SK-N-SH (cell line): Measurements from ENCODE around the gene PLAA. TPM values are rescaled to one million over a fixed set of nuclear protein-coding genes. Genes with fewer than 3 reads are reported as not detected.

Source experiments
- CTCF ChIA-PET: fragments of 300-600, 350-600 bp; formaldehyde crosslinking; extraction: SDS; loops from one replicate; lab custom pipeline; 2021; lab: Yijun Ruan, JAX
- POLR2A ChIA-PET: fragments of 350-600 bp; sonication (Branson Sonifier 250); formaldehyde crosslinking; extraction: SDS; loops from one replicate; lab custom pipeline; 2020; ENCODE audit warnings: antibody characterized with exemption, inconsistent platforms; lab: Yijun Ruan, JAX
- DNase-seq: peaks from one replicate; pipeline ENCODE4 v3.0.0; 2012
- H2AFZ ChIP-seq: fragments of 200-600 bp; sonication (generic); 2 replicates; pipeline ENCODE4 v1.8.1; 2016; ENCODE audit warnings: antibody characterized with exemption, mild to moderate bottlenecking, low read depth
- H3F3A ChIP-seq: fragments of 200-600 bp; sonication (generic); replicated peaks from 2 replicates; pipeline ENCODE3; 2016; ENCODE audit warnings: antibody characterized with exemption, mild to moderate bottlenecking; ENCODE audit not compliant: insufficient read depth
- H3K27ac ChIP-seq, 2 experiments: fragments of 200-500 bp in 1 of 2; fragments of 200-600 bp in 1 of 2; sonication (Bioruptor generic) in 1 of 2; sonication (generic), shearing (Covaris generic) in 1 of 2; 2 replicates each; pipeline versions ENCODE4 v1.5.1 to v1.6.1; 2014 to 2016; ENCODE audit warnings: low read depth in 2 of 2, inconsistent platforms in 1 of 2, low read length in 1 of 2, mild to moderate bottlenecking in 1 of 2, mixed read lengths in 1 of 2
- H3K27me3 ChIP-seq: fragments of 200-600 bp; sonication (generic), shearing (Covaris generic); 2 replicates; pipeline ENCODE4 v1.6.1; 2016; ENCODE audit warnings: mixed run types; ENCODE audit not compliant: insufficient read depth
- H3K36me3 ChIP-seq, 2 experiments: fragments of 200-500 bp in 1 of 2; fragments of 200-600 bp in 1 of 2; sonication (Bioruptor generic) in 1 of 2; sonication (generic) in 1 of 2; replicated peaks in 1 of 2; 2 replicates each; pipeline versions ENCODE3 to v1.5.1; 2014 to 2016; ENCODE audit warnings: low read length in 1 of 2, mild to moderate bottlenecking in 1 of 2; ENCODE audit not compliant: insufficient read depth in 2 of 2, control insufficient read depth in 1 of 2
- H3K4me1 ChIP-seq, 2 experiments: fragments of 200-500 bp in 1 of 2; fragments of 200-600 bp in 1 of 2; sonication (Bioruptor generic) in 1 of 2; sonication (generic), shearing (Covaris generic) in 1 of 2; 2 replicates each; pipeline versions ENCODE4 v1.5.1 to v1.6.1; 2014 to 2016; ENCODE audit warnings: low read depth in 1 of 2, low read length in 1 of 2, mixed run types in 1 of 2; ENCODE audit not compliant: insufficient read depth in 2 of 2, control insufficient read depth in 1 of 2
- H3K4me2 ChIP-seq: fragments of 200-600 bp; sonication (generic), shearing (Covaris generic); 2 replicates; pipeline ENCODE4 v1.6.1; 2017; ENCODE audit warnings: mixed run types
- H3K4me3 ChIP-seq, 2 experiments: fragments of 200-500 bp in 1 of 2; fragments of 200-600 bp in 1 of 2; sonication (Bioruptor generic) in 1 of 2; sonication (generic), shearing (Covaris generic) in 1 of 2; 2 replicates each; pipeline versions ENCODE4 v1.5.1 to v1.8.1; 2014 to 2016; ENCODE audit warnings: low read depth in 2 of 2, inconsistent platforms in 1 of 2, low read length in 1 of 2, mild to moderate bottlenecking in 1 of 2, mixed read lengths in 1 of 2, moderate library complexity in 1 of 2
- H3K79me2 ChIP-seq: fragments of 200-600 bp; sonication (generic); 2 replicates; pipeline ENCODE4 v1.8.1; 2017; ENCODE audit warnings: mild to moderate bottlenecking; ENCODE audit not compliant: insufficient read depth
- H3K9ac ChIP-seq: fragments of 200-600 bp; sonication (generic); 2 replicates; pipeline ENCODE4 v1.6.1; 2017; ENCODE audit warnings: mixed run types
- H3K9me2 ChIP-seq: fragments of 200-600 bp; sonication (generic); 2 replicates; pipeline ENCODE4 v1.6.1; 2017; ENCODE audit warnings: mixed run types
- H3K9me3 ChIP-seq: fragments of 200-600 bp; sonication (generic); 2 replicates; pipeline ENCODE4 v1.6.1; 2017; ENCODE audit warnings: mixed run types, mild to moderate bottlenecking, moderate library complexity
- H4K20me1 ChIP-seq: fragments of 200-600 bp; sonication (generic); 2 replicates; pipeline ENCODE4 v1.6.1; 2017; ENCODE audit warnings: mild to moderate bottlenecking, mixed run types; ENCODE audit not compliant: insufficient read depth
- CHD2 ChIP-seq: fragments of 150-350 bp; IDR thresholded peaks from 2 replicates; pipeline ENCODE4 v1.6.1; 2018; ENCODE audit warnings: low read length; ENCODE audit not compliant: partially characterized antibody
- ELF1 ChIP-seq: IDR thresholded peaks from 2 replicates; pipeline ENCODE4 v1.4.0; 2012
- EZH2phosphoT487 ChIP-seq: fragments of 200-600 bp; sonication (generic); IDR thresholded peaks from 2 replicates; pipeline ENCODE4 v1.6.1; 2017; ENCODE audit warnings: low read depth, mixed run types, mild to moderate bottlenecking, antibody characterized with exemption, moderate library complexity, borderline replicate concordance
- JUND ChIP-seq: IDR thresholded peaks from 2 replicates; pipeline ENCODE4 v1.4.0; 2012
- MXI1 ChIP-seq: IDR thresholded peaks from 2 replicates; pipeline ENCODE4 v1.6.1; 2012; ENCODE audit warnings: mild to moderate bottlenecking, low read depth, low read length, improper control_type of control experiment
- RCOR1 ChIP-seq: fragments of 150-350 bp; IDR thresholded peaks from 2 replicates; pipeline ENCODE4 v1.6.1; 2017; ENCODE audit warnings: antibody characterized with exemption, low read length
- RFX5 ChIP-seq: IDR thresholded peaks from 2 replicates; pipeline ENCODE4 v1.6.1; 2012; ENCODE audit warnings: mild to moderate bottlenecking, improper control_type of control experiment, low read length
- RXRA ChIP-seq: IDR thresholded peaks from 2 replicates; pipeline ENCODE4 v1.4.0; 2012; ENCODE audit warnings: low read depth, mild to moderate bottlenecking, borderline replicate concordance
- SIN3A ChIP-seq: IDR thresholded peaks from 2 replicates; pipeline ENCODE4 v1.6.1; 2012; ENCODE audit warnings: low read depth, mild to moderate bottlenecking, low read length, moderate library complexity, borderline replicate concordance
- SMC3 ChIP-seq: IDR thresholded peaks from 2 replicates; pipeline ENCODE4 v1.6.1; 2012; ENCODE audit warnings: low read depth, low read length, improper control_type of control experiment
- TAF1 ChIP-seq: IDR thresholded peaks from 2 replicates; pipeline ENCODE4 v1.6.1; 2012; ENCODE audit warnings: low read depth, mild to moderate bottlenecking, low read length, moderate library complexity, borderline replicate concordance
- TCF12 ChIP-seq: IDR thresholded peaks from 2 replicates; pipeline ENCODE4 v1.4.0; 2012
- TEAD4 ChIP-seq: IDR thresholded peaks from 2 replicates; pipeline ENCODE4 v1.4.0; 2012; ENCODE audit warnings: mild to moderate bottlenecking, borderline replicate concordance; ENCODE audit not compliant: insufficient read depth
- YY1 ChIP-seq: IDR thresholded peaks from 2 replicates; pipeline ENCODE4 v1.4.0; 2012; ENCODE audit warnings: low read depth, mild to moderate bottlenecking
- WGBS: methylation state at CpG from one replicate; pipeline ENCODE4 v1.1.6; 2017; ENCODE audit warnings: low lambda C conversion rate; 5-methylcytosine and 5-hydroxymethylcytosine counted together
- polyA plus RNA-seq, 3 experiments: library from polyadenylated mRNA; depleted of rRNA; stranded (reverse); fragments of >200 nt; gene quantifications; 2 replicates each; pipeline ENCODE4 v1.2.3, GENCODE V29; 2012
- TF ChIP-seq, protein P1 (sequence below): IDR thresholded peaks from 2 replicates; pipeline ENCODE4 v1.6.1; 2012; ENCODE audit warnings: mild to moderate bottlenecking, low read depth, low read length, moderate library complexity
- TF ChIP-seq, protein P2 (sequence below): IDR thresholded peaks from 2 replicates; pipeline ENCODE4 v1.4.0; 2012; ENCODE audit warnings: low read depth, borderline replicate concordance
- TF ChIP-seq, protein P3 (sequence below): fragments of 150-350 bp; IDR thresholded peaks from 2 replicates; pipeline ENCODE4 v1.6.1; 2017; ENCODE audit warnings: antibody characterized with exemption, low read length, low read depth, borderline replicate concordance
- TF ChIP-seq, protein P4 (sequence below): IDR thresholded peaks from 2 replicates; pipeline ENCODE4 v1.4.0; 2012; ENCODE audit warnings: low read depth, borderline replicate concordance

The PLAA gene
- polyA plus RNA-seq, 1 of the 3 experiments (the other 2 are of a cell fraction): 14.0 TPM

DNA sequence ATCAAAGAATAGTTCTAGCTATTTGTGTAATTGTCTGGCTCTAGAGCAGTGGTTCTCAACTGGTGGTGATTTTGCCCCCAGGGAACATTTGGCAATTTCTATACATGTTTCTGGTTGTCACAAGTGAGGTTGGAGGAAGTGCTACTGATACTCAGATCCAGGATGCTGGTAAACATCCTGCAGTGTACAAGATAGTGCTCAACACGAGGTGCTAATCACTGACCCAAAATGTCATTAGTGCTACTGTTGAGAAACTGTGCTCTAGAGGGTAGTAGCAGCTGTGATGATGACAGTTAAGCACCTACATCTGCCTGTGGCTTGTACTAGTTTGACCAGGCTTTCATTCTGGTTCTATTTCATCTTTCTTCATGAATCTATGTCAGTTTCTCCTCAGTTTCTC lies 36.3 kb upstream of the PLAA start:
- no peaks in the 10 kb centered on the region for H3K4me1 ChIP-seq
- DNase-seq: no peak
- no peak overlapping the region for H2AFZ ChIP-seq
- H3K36me3 ChIP-seq: peaks cover 8 to 15% of the 10 kb centered on the region in 2 experiments
- no peaks in the 10 kb centered on the region for H3F3A ChIP-seq
- WGBS: 38% methylated on average over 1 of the region's 1 CpG
- ChIA-PET POLR2A (no interaction called here), CTCF (interaction anchor here (1.1 kb wide), 1 partner anchor 294 kb away, joined by 3 read pairs; no protein-coding TSS in a partner anchor)
- H3K4me2 ChIP-seq: no peak overlapping the region
- no peaks in the 10 kb centered on the region for H3K79me2 ChIP-seq
- no peaks in the 10 kb centered on the region for H3K9me3 ChIP-seq
- H3K9ac ChIP-seq: no peak overlapping the region
- no peaks in the 10 kb centered on the region for H4K20me1 ChIP-seq
- no peak for TF ChIP-seq TCF12
- TF ChIP-seq SIN3A: no peak
- TF ChIP-seq MXI1: no peak
- TF ChIP-seq TAF1: no peak
- TF ChIP-seq, protein P1, sequence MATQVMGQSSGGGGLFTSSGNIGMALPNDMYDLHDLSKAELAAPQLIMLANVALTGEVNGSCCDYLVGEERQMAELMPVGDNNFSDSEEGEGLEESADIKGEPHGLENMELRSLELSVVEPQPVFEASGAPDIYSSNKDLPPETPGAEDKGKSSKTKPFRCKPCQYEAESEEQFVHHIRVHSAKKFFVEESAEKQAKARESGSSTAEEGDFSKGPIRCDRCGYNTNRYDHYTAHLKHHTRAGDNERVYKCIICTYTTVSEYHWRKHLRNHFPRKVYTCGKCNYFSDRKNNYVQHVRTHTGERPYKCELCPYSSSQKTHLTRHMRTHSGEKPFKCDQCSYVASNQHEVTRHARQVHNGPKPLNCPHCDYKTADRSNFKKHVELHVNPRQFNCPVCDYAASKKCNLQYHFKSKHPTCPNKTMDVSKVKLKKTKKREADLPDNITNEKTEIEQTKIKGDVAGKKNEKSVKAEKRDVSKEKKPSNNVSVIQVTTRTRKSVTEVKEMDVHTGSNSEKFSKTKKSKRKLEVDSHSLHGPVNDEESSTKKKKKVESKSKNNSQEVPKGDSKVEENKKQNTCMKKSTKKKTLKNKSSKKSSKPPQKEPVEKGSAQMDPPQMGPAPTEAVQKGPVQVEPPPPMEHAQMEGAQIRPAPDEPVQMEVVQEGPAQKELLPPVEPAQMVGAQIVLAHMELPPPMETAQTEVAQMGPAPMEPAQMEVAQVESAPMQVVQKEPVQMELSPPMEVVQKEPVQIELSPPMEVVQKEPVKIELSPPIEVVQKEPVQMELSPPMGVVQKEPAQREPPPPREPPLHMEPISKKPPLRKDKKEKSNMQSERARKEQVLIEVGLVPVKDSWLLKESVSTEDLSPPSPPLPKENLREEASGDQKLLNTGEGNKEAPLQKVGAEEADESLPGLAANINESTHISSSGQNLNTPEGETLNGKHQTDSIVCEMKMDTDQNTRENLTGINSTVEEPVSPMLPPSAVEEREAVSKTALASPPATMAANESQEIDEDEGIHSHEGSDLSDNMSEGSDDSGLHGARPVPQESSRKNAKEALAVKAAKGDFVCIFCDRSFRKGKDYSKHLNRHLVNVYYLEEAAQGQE: no peak
- no peak for TF ChIP-seq ELF1
- no peak for TF ChIP-seq SMC3
- no peak for TF ChIP-seq TEAD4
- no peak for TF ChIP-seq EZH2phosphoT487
- TF ChIP-seq, protein P2, sequence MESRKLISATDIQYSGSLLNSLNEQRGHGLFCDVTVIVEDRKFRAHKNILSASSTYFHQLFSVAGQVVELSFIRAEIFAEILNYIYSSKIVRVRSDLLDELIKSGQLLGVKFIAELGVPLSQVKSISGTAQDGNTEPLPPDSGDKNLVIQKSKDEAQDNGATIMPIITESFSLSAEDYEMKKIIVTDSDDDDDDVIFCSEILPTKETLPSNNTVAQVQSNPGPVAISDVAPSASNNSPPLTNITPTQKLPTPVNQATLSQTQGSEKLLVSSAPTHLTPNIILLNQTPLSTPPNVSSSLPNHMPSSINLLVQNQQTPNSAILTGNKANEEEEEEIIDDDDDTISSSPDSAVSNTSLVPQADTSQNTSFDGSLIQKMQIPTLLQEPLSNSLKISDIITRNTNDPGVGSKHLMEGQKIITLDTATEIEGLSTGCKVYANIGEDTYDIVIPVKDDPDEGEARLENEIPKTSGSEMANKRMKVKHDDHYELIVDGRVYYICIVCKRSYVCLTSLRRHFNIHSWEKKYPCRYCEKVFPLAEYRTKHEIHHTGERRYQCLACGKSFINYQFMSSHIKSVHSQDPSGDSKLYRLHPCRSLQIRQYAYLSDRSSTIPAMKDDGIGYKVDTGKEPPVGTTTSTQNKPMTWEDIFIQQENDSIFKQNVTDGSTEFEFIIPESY: no peak
- TF ChIP-seq, protein P3, sequence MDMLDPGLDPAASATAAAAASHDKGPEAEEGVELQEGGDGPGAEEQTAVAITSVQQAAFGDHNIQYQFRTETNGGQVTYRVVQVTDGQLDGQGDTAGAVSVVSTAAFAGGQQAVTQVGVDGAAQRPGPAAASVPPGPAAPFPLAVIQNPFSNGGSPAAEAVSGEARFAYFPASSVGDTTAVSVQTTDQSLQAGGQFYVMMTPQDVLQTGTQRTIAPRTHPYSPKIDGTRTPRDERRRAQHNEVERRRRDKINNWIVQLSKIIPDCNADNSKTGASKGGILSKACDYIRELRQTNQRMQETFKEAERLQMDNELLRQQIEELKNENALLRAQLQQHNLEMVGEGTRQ: no peak
- no peak for TF ChIP-seq JUND
- TF ChIP-seq RFX5: no peak
- TF ChIP-seq RCOR1: no peak
- no peak for TF ChIP-seq CHD2
- no peak for TF ChIP-seq RXRA
- no peak for TF ChIP-seq YY1
- TF ChIP-seq, protein P4, sequence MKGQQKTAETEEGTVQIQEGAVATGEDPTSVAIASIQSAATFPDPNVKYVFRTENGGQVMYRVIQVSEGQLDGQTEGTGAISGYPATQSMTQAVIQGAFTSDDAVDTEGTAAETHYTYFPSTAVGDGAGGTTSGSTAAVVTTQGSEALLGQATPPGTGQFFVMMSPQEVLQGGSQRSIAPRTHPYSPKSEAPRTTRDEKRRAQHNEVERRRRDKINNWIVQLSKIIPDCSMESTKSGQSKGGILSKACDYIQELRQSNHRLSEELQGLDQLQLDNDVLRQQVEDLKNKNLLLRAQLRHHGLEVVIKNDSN: no peak
- no peaks in the 10 kb centered on the region for H3K9me2 ChIP-seq
- no peak overlapping the region for H3K27ac ChIP-seq
- H3K4me3 ChIP-seq: no peak overlapping the region
- H3K27me3 ChIP-seq: no peaks in the 10 kb centered on the region
